ENCODE measurements around the gene HMGCR.

DNA sequence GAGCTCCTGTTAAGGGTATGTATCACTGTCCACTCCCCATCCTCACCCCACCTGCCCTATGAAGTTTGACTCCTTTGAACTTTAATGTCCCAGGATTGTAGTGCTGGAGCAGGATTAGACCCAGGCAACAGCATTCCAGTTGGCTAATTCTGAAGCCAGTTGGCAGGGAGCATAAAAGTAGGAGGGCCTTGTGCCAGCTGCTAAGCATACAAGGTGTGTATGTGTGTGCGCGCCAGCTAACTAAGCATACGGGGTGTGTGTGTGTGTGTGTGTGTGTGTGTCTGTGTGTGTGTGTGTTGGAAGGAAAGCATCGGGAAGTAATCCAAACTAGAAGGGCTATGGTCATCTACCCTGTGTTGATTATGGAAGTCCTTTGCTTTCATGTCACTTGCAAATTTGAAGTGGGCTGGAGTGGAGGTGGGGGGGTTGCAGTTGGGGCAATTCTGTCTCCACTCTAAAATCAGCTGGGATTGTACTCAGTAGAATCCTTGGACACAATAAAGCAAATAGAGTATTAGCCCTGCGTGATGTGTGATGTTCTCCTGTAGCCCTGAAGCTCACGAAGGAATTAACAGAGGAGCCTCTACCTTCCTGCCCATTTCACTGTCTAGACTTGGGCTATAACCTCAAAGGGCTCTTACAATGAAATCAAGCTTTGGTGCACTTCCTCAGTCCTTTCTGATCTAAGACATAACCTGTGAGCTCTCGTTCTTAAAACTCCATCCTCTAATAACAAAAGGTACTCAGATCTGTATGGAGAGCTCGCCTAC lies 26.9 kb downstream of the HMGCR start:
- TF ChIP-seq, protein P1, sequence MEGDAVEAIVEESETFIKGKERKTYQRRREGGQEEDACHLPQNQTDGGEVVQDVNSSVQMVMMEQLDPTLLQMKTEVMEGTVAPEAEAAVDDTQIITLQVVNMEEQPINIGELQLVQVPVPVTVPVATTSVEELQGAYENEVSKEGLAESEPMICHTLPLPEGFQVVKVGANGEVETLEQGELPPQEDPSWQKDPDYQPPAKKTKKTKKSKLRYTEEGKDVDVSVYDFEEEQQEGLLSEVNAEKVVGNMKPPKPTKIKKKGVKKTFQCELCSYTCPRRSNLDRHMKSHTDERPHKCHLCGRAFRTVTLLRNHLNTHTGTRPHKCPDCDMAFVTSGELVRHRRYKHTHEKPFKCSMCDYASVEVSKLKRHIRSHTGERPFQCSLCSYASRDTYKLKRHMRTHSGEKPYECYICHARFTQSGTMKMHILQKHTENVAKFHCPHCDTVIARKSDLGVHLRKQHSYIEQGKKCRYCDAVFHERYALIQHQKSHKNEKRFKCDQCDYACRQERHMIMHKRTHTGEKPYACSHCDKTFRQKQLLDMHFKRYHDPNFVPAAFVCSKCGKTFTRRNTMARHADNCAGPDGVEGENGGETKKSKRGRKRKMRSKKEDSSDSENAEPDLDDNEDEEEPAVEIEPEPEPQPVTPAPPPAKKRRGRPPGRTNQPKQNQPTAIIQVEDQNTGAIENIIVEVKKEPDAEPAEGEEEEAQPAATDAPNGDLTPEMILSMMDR (IDR thresholded peaks at IDR 0.05): no peak
- no peak for TF ChIP-seq POLR2A (IDR thresholded peaks at IDR 0.05)

Data from uterus (tissue), 2 donors.